HG03571 (cell line): Measurements from ENCODE around the gene RGS13.

ENCODE experiments used
- ATAC-seq: cut with Tn5 transposase; IDR thresholded peaks from one replicate; pipeline ENCODE4 v1.9.1; 2021; ENCODE audit not compliant: unreplicated experiment

RGS13 gene

DNA sequence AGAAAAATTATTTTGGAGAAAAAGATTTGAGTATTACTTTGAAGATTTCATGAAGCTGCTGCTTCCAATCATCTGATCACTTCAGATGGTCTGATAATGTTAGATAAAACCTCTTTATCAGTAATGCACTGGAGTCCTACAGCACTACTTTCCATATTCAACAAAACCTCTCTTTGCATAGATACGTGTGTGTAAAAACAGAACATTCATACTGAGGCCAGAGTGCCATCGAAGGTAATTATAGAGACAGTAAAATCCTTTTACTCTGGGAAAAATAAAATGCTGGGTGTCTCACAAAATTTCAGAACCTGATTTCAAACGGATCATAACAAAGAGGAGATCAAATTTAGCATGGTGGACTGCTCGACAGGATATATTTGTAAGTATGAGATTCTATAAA lies at the start of gene RGS13:
Gene RGS13, plus strand, starts transcription at position 209 of the 400 bp plus-strand sequence. CDS start 8,188 bp downstream, outside the sequence.
- no peak for ATAC-seq

DNA sequence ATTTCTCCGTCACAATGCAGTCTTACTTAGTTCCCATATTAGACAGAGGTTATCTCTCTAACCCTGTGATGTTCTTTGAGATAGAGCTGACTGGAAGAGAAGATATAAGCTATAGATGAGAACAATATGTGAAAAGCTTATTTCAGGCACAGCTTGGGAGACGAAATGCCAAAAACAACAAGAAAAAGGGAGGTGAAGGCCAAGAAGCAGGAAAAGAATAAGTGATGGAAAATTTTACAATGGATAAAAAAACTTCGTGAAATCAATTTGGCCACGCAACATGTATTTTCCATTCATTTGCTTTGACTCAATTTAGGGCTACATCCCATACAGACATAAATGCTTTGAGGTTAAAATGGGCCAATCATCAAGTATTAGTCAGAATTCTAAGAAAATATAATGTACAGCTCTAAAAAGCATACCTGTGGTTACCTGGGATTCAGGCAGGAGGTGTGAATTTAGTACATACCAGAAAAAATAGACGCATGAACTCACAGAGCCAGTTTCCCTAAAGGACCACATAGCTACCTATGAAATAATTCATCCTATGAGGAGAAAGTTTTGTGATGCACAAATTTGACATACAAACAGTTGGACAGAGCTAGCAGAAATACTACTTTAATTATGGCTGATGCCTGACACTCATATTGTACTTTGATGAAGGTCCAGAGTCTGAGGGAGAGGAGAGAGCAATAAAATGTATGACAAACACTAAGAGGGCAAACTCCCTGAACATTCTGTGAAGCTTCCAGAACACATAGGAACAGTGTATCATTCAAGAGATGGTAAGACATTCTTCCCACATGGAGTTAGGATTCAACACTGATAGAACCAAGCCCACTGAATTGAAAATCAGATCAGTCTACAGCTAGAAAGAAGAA lies 48.3 kb upstream of the RGS13 start:
- no peak for ATAC-seq

DNA sequence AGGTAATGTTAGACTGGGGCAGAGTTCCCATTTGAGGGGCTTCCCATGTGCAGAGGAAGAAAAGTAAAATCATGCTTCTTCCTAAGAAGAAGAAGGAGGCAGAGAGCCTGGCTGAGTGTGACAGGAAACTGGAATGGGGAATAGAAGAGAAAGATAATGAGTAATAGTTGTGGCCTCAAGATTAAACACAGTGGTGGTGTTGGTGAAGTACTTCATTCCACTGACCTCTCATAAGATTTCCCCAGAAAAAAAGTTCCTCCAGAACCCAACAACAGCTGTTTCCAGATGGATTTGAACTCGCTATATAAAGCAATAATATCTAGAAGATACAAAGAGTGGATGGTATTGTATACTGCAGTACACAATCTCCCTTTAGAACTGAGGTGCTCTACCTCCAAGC lies 47.4 kb upstream of the RGS13 start:
- no peak for ATAC-seq

- ATAC-seq = no peak
Measured at GRCh38 chr1:192589813-192590212, 46.1 kb upstream of the RGS13 start.

DNA sequence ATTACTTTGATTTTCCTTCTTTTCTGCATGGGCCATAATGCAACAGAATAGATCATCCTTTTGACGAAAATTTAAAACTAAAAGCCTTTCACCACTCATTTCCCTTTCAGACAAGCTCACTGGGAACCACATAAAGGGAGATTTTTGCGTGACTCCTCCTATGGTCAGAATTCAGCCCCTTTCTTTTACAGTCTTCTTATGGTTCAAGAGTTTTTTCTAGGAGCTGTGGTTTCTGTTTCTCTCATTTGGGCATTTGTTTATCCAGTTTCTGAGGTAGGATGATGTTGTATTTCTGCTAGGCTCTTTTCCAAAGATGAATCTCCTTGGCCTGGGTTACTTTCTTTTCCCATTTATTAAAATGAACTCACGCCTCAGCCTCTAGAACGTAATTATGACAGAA lies 43.4 kb upstream of the RGS13 start:
- no peak for ATAC-seq

- no peak for ATAC-seq
Measured at GRCh38 chr1:192592981-192593708, 42.8 kb upstream of the RGS13 start.

- no peak for ATAC-seq
Measured at GRCh38 chr1:192595299-192595698, 40.6 kb upstream of the RGS13 start.

DNA sequence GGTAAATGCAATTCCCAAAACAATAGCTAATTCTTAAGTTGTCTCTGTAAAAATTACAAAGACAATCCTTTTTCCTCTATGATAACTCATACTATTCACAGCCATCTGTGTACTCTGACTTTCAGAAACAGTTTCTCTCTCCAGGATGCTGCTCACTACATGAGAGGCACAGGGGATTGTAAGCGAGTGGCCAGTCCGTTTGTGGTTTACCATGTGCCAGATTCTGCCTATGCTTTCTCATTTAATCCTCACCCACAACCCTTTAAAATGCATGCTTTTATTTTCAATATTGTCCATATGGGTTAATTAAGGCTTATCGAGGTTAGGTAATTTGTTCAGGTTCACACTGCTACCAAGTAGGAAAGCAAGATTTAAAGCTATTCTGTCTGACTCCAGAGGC lies 37.4 kb upstream of the RGS13 start:
- peak; percentile 44 for ATAC-seq

DNA sequence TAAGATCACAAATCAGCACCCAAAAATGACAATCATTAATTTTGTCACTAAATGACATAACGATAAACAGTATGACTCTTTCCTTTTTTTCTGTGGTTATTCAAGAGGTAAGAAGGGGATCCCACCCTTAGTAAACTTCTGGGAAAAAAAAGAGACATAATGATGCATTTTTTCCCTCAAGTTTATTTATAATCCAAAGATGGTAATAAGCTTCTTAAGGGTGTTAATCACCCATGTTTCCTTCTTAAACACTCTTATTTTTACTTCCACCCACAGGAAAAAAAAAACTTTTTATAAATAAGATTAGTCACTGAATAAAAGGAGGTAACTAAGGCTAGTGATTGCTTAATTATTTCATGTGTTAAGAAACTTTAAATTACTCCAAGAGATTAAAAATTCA lies 35.7 kb upstream of the RGS13 start:
- ATAC-seq = no peak

DNA sequence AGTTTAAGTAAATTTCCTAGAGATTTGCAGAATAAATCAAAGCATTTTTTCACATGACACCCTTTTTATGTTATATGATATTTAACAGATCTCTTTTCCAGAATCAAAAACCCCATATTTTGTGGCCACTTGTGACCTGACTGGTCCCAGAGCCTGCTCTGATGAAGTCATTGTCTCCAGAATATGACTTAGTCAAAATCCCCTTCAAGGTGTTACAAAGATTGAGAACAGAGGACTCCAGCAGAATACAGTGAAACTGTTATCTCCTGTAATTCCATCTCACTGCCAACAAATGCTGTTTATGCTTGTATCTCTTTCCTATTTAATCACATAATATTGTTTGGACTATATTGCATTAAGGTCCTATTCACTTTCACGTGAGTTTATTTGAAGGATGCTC lies 34.8 kb upstream of the RGS13 start:
- ATAC-seq = peak; percentile 36

DNA sequence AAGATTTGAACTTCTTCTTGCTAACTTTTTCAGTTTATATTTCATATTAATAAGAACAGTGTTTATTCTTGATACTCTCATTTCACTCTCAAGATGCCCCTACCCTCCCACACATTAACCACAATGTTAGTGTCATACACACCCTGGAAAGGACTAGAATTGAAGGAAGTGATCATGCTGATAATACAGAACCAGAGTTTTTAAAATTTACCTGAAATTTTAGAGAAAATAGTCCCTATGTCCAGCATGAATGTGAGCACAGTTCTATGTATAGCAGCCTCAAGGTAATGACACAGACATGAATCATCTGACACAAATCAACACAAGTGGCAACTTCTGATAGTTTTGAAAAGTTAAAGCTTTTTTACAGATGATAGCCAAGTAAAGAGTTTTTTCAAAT lies 34.4 kb upstream of the RGS13 start:
- ATAC-seq = no peak

DNA sequence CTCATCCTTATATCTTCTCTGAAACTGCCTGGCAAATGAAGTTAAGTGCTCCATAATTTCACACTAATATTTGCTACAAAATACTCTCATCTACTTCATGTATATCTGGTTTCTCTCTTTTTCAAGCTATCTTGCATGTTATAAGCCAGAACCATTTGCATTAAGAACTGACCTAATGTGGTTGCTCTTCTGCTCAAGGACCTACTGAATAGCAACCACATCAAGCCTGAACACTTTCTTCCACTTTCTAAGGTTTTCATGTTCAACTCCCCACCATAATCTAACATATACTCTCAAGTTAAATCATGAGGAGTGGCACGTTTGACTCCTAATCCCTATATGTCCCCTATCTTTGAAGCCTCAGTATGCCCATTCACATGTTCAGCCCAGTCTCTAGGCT lies 33.2 kb upstream of the RGS13 start:
- no peak for ATAC-seq

- no peak for ATAC-seq
Measured at GRCh38 chr1:192603218-192603787, 32.6 kb upstream of the RGS13 start.

- peak; percentile 31 for ATAC-seq
Measured at GRCh38 chr1:192604979-192605620, 30.8 kb upstream of the RGS13 start.

GRCh38 chr1:192608671-192609070 lies 27.3 kb upstream of the RGS13 start:
- no peak for ATAC-seq

- ATAC-seq = peak; percentile 99
Measured at GRCh38 chr1:192609110-192610079, 26.6 kb upstream of the RGS13 start.

DNA sequence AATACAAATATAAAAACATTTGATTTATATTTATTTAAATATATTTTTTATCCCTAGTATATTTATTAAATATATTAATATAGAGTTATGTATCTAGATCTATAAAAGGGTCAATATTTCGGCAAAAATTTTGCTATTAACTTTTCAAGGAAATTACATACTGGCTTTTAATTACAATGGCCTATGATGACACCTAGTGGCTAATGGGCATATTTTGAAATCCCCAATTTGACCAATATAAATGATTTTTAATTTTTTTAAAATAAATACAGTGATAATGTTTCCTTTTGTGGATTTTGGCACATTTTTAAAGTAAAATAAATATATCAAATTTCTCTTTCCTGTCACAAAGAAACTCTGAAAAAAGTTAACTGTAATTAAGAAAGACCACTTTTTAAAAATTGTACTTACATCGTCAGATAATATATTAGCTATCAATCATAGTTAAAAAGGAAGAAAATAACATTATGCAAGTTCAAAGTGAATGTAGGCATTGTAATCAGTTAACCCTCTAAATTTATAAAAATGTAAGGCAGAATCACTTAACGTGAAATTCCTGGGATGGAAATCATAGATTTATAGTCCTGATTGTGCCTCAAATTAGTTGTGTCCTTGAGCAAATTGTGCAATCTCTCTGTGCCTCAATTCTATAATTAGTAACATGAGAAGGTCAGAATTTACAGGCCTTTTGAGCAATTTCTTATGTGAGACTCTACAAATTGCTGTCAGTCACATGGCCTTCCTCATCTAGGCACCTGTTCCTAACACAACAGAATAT lies 25.6 kb upstream of the RGS13 start:
- ATAC-seq = no peak

DNA sequence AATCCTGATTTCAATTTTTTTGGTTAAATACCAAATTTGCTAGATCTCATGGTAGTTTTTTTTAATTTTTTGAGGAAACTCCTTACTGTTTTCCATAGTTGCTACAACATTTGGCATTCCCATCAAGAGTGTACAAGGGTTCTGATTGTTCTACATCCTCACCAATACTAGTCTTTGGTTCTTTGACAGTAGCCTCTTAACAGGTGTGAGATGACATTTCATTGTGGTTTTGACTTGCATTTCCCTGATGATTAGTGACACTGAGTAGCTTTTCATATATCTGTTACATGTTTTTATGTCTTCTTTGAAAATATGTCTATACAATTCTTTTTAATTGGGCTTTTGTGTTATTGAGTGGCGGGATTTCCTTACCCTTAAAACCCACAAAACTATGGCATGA lies 20.9 kb upstream of the RGS13 start:
- no peak for ATAC-seq

DNA sequence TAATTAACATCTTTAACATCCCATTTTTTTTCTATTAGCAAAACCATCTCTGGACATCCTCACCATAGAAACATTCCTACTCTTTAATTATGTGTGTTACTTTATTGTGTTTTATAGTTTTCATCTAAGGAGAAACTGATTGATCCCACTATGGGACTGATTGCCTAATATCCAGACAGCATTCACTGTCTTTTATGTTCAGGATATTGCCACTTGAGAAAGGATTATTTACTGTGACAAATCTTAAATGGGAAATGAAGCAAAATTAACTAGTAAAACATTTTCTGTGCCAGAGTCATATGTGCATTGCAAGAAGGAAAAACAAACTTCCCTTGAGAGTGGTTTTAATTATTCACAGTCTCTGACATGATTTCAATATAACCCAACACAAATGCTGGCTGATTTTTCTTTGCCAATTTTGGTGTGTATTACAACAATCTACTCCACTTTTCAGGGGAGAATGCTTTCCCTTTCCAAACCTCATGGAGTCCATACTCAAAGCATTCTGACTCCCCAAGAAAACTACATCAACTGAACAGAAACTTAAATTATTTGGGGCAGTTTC lies 15.8 kb upstream of the RGS13 start:
- no peak for ATAC-seq
